Osteocyte (in vitro differentiated cells): ENCODE results near the gene CDK6. TPM values are rescaled to one million over a fixed set of nuclear protein-coding genes. Genes with fewer than 3 reads are reported as not detected.

Source experiments
- DNase-seq: peaks from one replicate; pipeline ENCODE4 v3.0.0; 2021; ENCODE audit warnings: mixed read lengths; ENCODE audit not compliant: unreplicated experiment; ENCODE audit errors: extremely low spot score
- H3K27ac Mint-ChIP-seq: one replicate; pipeline ENCODE4 v1.8.0; 2021; ENCODE audit warnings: mild to moderate bottlenecking, mixed read lengths; ENCODE audit not compliant: unreplicated experiment
- H3K27me3 Mint-ChIP-seq: one replicate; pipeline ENCODE4 v1.8.0; 2021; ENCODE audit warnings: mixed read lengths; ENCODE audit not compliant: unreplicated experiment
- H3K36me3 Mint-ChIP-seq: one replicate; pipeline ENCODE4 v1.8.0; 2021; ENCODE audit warnings: mixed read lengths; ENCODE audit not compliant: unreplicated experiment
- H3K4me1 Mint-ChIP-seq: one replicate; pipeline ENCODE4 v1.8.0; 2021; ENCODE audit warnings: mixed read lengths; ENCODE audit not compliant: unreplicated experiment
- H3K4me3 Mint-ChIP-seq: one replicate; pipeline ENCODE4 v1.8.0; 2021; ENCODE audit warnings: mild to moderate bottlenecking, moderate library complexity, mixed read lengths; ENCODE audit not compliant: unreplicated experiment
- H3K9me3 Mint-ChIP-seq: one replicate; pipeline ENCODE4 v1.8.0; 2021; ENCODE audit warnings: mixed read lengths; ENCODE audit not compliant: unreplicated experiment
- CTCF ChIP-seq: fragments of 200-600 bp; sonication (generic); IDR thresholded peaks from 2 replicates; pipeline ENCODE4 v1.5.0; 2021; ENCODE audit warnings: antibody characterized with exemption, mild to moderate bottlenecking, moderate library complexity
- total RNA-seq: library from RNA; stranded (reverse); gene quantifications from 2 replicates; pipeline ENCODE4 v1.2.1, GENCODE V29; 2021

Gene CDK6
- total RNA-seq, 1 donor from 2014 or later: 53.6 TPM

DNA sequence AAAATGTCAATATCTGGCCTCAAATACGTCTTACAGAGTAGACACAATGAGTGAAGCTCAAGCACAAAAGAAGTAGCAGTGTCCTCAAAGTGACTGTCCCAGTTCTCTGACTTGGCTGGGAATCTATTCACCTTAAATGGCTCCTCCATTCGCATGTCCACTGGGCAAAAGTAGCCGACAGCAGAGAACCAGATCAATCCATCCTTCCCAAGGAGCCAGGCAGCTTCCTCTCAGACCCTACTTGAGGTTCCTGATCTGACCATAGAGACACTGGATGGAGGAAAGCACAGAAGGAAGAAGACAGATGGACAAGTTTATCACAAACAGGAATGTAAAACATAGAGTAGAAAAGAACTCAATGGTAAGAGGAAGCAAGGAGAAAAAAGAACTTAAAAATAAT is 53.5 kb downstream of the CDK6 start:
- TF ChIP-seq CTCF: no peak
- peaks cover 9% of the 10 kb centered on the region for H3K36me3 Mint-ChIP-seq
- no peaks in the 10 kb centered on the region for H3K27me3 Mint-ChIP-seq
- no peak overlapping the region for H3K4me3 Mint-ChIP-seq
- peak overlapping the region; percentile 2 for H3K27ac Mint-ChIP-seq
- H3K4me1 Mint-ChIP-seq: peaks cover 59% of the 10 kb centered on the region
- peaks cover 5% of the 10 kb centered on the region for H3K9me3 Mint-ChIP-seq
- DNase-seq: no peak

DNA sequence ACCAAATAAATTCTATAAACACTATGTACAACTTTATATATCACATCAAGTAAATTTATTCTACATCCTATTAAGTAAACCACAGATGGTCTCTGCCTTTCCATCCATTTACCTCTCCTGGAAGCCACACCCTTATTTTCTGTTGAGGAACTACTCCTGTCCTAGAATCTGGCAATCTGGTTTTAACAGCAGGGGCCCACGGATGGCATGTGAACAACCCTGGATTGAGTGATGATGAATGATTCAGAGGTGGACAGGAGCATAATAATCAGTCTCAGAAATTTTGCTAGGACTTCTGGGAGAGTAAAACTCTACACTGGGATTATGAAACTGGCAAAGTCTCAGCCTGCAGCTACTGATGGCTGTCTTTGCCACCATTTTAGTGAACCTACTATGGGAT is 54.1 kb downstream of the CDK6 start:
- TF ChIP-seq CTCF: no peak
- no peaks in the 10 kb centered on the region for H3K27me3 Mint-ChIP-seq
- H3K36me3 Mint-ChIP-seq: peaks cover 6% of the 10 kb centered on the region
- peaks cover under 1% of the 10 kb centered on the region for H3K9me3 Mint-ChIP-seq
- peaks cover 55% of the 10 kb centered on the region for H3K4me1 Mint-ChIP-seq
- no peak overlapping the region for H3K4me3 Mint-ChIP-seq
- DNase-seq: no peak
- H3K27ac Mint-ChIP-seq: peak overlapping the region; percentile 40

- H3K4me1 Mint-ChIP-seq: peaks cover 49% of the 10 kb centered on the region
- DNase-seq: no peak
- no peak overlapping the region for H3K4me3 Mint-ChIP-seq
- no peak for TF ChIP-seq CTCF
- peak overlapping the region; percentile 4 for H3K27ac Mint-ChIP-seq
- no peaks in the 10 kb centered on the region for H3K9me3 Mint-ChIP-seq
- no peaks in the 10 kb centered on the region for H3K27me3 Mint-ChIP-seq
- H3K36me3 Mint-ChIP-seq: peaks cover 12% of the 10 kb centered on the region
Observed at GRCh38 chr7:92781117-92781720, 55.2 kb downstream of the CDK6 start.

DNA sequence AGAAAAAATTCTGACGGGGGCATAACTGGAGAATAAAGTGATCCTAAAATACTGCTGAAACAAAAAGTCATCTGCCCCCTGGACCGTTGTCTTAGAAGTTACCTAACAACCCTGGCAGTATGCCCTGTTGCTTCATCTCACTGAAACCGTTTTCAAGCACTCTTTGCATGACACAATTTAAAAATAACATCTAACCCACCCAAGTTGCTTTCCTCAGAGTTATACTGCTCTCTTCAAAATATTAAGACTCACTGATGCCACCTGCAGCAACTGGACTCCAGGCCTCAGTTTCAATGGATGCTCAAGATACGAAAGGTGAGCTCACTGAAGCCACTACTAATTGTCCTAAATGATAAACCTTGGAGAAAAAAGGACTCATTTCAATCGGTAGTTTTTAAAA is 57.4 kb downstream of the CDK6 start:
- peak overlapping the region; percentile 55 for H3K27ac Mint-ChIP-seq
- DNase-seq: no peak
- peaks cover 36% of the 10 kb centered on the region for H3K4me1 Mint-ChIP-seq
- peak; percentile 26 for TF ChIP-seq CTCF
- H3K9me3 Mint-ChIP-seq: no peaks in the 10 kb centered on the region
- H3K4me3 Mint-ChIP-seq: no peak overlapping the region
- no peaks in the 10 kb centered on the region for H3K27me3 Mint-ChIP-seq
- H3K36me3 Mint-ChIP-seq: peaks cover 12% of the 10 kb centered on the region

DNA sequence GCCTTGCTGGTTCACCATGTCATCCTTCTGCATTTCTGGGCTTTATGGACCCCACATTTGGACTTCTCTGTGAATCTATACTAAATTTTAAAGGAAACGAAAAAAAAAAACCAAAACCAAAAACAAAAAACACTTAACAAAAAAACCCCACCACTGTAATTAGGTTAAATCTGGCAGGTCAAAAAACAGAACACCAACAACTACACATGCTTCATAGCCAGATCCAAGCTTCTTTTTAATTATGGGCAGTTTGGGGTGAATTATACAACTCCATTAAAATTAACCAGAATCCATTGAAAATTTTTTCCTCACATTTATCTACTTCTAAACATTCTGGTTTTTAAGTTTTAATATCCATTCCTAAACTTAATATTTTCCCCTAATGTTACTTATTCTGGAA is 58.4 kb downstream of the CDK6 start:
- DNase-seq: no peak
- no peaks in the 10 kb centered on the region for H3K9me3 Mint-ChIP-seq
- TF ChIP-seq CTCF: no peak
- no peaks in the 10 kb centered on the region for H3K27me3 Mint-ChIP-seq
- no peak overlapping the region for H3K4me3 Mint-ChIP-seq
- no peak overlapping the region for H3K27ac Mint-ChIP-seq
- peaks cover 16% of the 10 kb centered on the region for H3K36me3 Mint-ChIP-seq
- peaks cover 27% of the 10 kb centered on the region for H3K4me1 Mint-ChIP-seq
